GM19467 (cell line): ENCODE results near the gene SLC7A14.

Experiments used
- ATAC-seq: cut with Tn5 transposase; IDR thresholded peaks from one replicate; pipeline ENCODE4 v1.9.1; 2021; ENCODE audit warnings: mild to moderate bottlenecking, moderate library complexity; ENCODE audit not compliant: unreplicated experiment

SLC7A14 gene

GRCh38 chr3:170539897-170540296 lies 46.0 kb downstream of the SLC7A14 start:
- ATAC-seq: no peak

- ATAC-seq: no peak
These were observed 49.2 kb downstream of the SLC7A14 start for GRCh38 chr3:170536712-170537111.

GRCh38 chr3:170534227-170534626 lies 51.6 kb downstream of the SLC7A14 start:
- ATAC-seq: no peak

- no peak for ATAC-seq
These were observed 53.3 kb downstream of the SLC7A14 start for GRCh38 chr3:170532573-170532972.

- ATAC-seq: no peak
These were observed 54.1 kb downstream of the SLC7A14 start for GRCh38 chr3:170531657-170532335.

GRCh38 chr3:170531054-170531453 lies 54.8 kb downstream of the SLC7A14 start:
- ATAC-seq: no peak

GRCh38 chr3:170529912-170530311 lies 56.0 kb downstream of the SLC7A14 start:
- no peak for ATAC-seq

- ATAC-seq: no peak
These were observed 56.5 kb downstream of the SLC7A14 start for GRCh38 chr3:170529346-170529745.

GRCh38 chr3:170528726-170529125 lies 57.1 kb downstream of the SLC7A14 start:
- no peak for ATAC-seq

- no peak for ATAC-seq
These were observed 61.8 kb downstream of the SLC7A14 start for GRCh38 chr3:170524073-170524472.

GRCh38 chr3:170523248-170523647 lies 62.6 kb downstream of the SLC7A14 start:
- ATAC-seq: no peak

- no peak for ATAC-seq
These were observed 63.7 kb downstream of the SLC7A14 start for GRCh38 chr3:170522201-170522600.

GRCh38 chr3:170520996-170521395 lies 64.9 kb downstream of the SLC7A14 start:
- ATAC-seq: no peak

- ATAC-seq: no peak
These were observed 68.5 kb downstream of the SLC7A14 start for GRCh38 chr3:170517242-170517945.

GRCh38 chr3:170513642-170514041 lies 72.2 kb downstream of the SLC7A14 start:
- ATAC-seq: no peak

GRCh38 chr3:170511371-170511770 lies 74.5 kb downstream of the SLC7A14 start:
- ATAC-seq: no peak

- no peak for ATAC-seq
These were observed 77.0 kb downstream of the SLC7A14 start for GRCh38 chr3:170508839-170509238.

- no peak for ATAC-seq
These were observed 77.6 kb downstream of the SLC7A14 start for GRCh38 chr3:170508291-170508690.

- ATAC-seq: no peak
These were observed 78.8 kb downstream of the SLC7A14 start for GRCh38 chr3:170507063-170507462.

- no peak for ATAC-seq
These were observed 79.3 kb downstream of the SLC7A14 start for GRCh38 chr3:170506556-170506955.

- no peak for ATAC-seq
These were observed 83.6 kb downstream of the SLC7A14 start for GRCh38 chr3:170502297-170502696.

- no peak for ATAC-seq
These were observed 84.9 kb downstream of the SLC7A14 start for GRCh38 chr3:170500995-170501394.

- no peak for ATAC-seq
These were observed 85.4 kb downstream of the SLC7A14 start for GRCh38 chr3:170500462-170500861.
